T-helper 17 cell (primary cell): ENCODE measurements around the gene OTULINL. TPM values are rescaled to one million over a fixed set of nuclear protein-coding genes. Genes with fewer than 3 reads are reported as not detected.

Experiments used
- ATAC-seq: fragments of 150-1000 bp; cut with Tn5 transposase; 2 replicates; pipeline ENCODE4 v1.10.0; 2021; ENCODE audit warnings: mild to moderate bottlenecking, moderate library complexity
- DNase-seq, 3 donors: peaks; one replicate each; pipeline versions ENCODE4 v3.0.0 to v3.0.0-alpha.2; 2020 to 2021
- H3K9me3 ChIP-seq: one replicate; pipeline ENCODE4 v1.7.0; 2013; ENCODE audit warnings: low read length, mild to moderate bottlenecking; ENCODE audit not compliant: control insufficient read depth, poor library complexity, severe bottlenecking
- H3K27ac Mint-ChIP-seq: one replicate; pipeline ENCODE4 v1.8.0; 2022; ENCODE audit warnings: mild to moderate bottlenecking, moderate library complexity, mixed read lengths
- H3K27me3 Mint-ChIP-seq: one replicate; pipeline ENCODE4 v1.8.0; 2022; ENCODE audit warnings: mixed read lengths
- H3K36me3 Mint-ChIP-seq: one replicate; pipeline ENCODE4 v1.8.0; 2022; ENCODE audit warnings: low read depth, mixed read lengths
- H3K4me1 Mint-ChIP-seq: one replicate; pipeline ENCODE4 v1.8.0; 2022; ENCODE audit warnings: mild to moderate bottlenecking, mixed read lengths
- H3K4me3 Mint-ChIP-seq: one replicate; pipeline ENCODE4 v1.8.0; 2022; ENCODE audit warnings: mild to moderate bottlenecking, moderate library complexity, mixed read lengths
- total RNA-seq, 4 donors: library from RNA in 2 of 4; stranded (reverse) in 2 of 4; gene quantifications; one replicate each; pipeline ENCODE4 v1.2.3 and lab custom pipeline; 2022 to 2026

OTULINL gene
- total RNA-seq, 2 donors from 2014 or later: 31.4 to 42.8 TPM

DNA sequence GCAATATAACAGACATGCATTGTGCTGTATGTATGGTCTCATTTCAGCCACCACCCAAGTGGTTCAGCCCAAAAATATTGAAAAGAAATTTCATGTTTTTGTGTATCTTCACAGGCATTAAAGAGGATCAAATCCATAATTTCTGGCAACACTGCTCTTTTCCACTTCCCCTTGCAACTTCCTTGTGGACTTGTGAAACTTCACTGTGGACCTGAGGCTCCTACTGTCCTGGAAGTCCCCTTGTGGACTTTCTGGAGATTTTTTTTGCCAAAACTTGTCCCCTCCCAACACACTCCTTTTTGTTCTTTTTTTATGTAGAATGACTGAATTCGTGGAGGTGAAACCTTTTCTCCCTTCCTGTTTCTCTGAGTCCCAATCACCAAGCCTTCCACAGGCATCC, 14.3 kb downstream of the OTULINL start:
- H3K27ac Mint-ChIP-seq: peak overlapping the region; percentile 99

DNA sequence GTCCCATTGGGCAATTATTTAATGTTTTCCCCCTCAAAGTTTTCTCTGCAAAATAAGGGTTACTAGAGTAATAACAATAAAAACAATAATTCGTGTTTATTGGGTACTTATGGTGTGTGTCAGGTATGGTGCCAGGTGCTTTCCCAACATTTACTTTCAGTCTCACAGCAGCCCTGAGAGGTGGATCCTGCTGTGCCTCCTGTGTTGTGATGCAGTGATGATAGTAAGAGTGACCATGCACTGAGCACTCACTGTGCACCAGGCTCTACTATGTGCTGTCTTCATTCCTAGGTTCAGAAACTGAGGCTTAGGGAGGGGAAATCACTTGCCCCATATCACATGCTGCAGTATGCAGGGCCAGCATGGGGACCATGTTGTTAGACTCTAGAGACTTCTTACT, 15.5 kb downstream of the OTULINL start:
- no peak for ATAC-seq
- no peaks in the 10 kb centered on the region for H3K27me3 Mint-ChIP-seq
- no peak for DNase-seq
- H3K36me3 Mint-ChIP-seq: no peaks in the 10 kb centered on the region
- no peak overlapping the region for H3K4me3 Mint-ChIP-seq
- H3K27ac Mint-ChIP-seq: peak overlapping the region; percentile 99
- H3K9me3 ChIP-seq: no peaks in the 10 kb centered on the region
- peaks cover 60% of the 10 kb centered on the region for H3K4me1 Mint-ChIP-seq

More for the DNA sequence above, 14.3 kb downstream of the OTULINL start:
- H3K27me3 Mint-ChIP-seq: no peaks in the 10 kb centered on the region
- H3K9me3 ChIP-seq: no peaks in the 10 kb centered on the region
- peaks cover 64% of the 10 kb centered on the region for H3K4me1 Mint-ChIP-seq
- no peaks in the 10 kb centered on the region for H3K36me3 Mint-ChIP-seq
- ATAC-seq (peak; percentile 10), DNase-seq (no peak)
- peak overlapping the region; percentile 93 for H3K4me3 Mint-ChIP-seq

- no peaks in the 10 kb centered on the region for H3K9me3 ChIP-seq
- H3K36me3 Mint-ChIP-seq: peaks cover 4% of the 10 kb centered on the region
- no peak for DNase-seq
- ATAC-seq: no peak
- H3K27ac Mint-ChIP-seq: peak overlapping the region; percentile 99
- H3K4me1 Mint-ChIP-seq: peaks cover 50% of the 10 kb centered on the region
- no peaks in the 10 kb centered on the region for H3K27me3 Mint-ChIP-seq
- H3K4me3 Mint-ChIP-seq: no peak overlapping the region
Measured at GRCh38 chr5:14598225-14598624, 16.6 kb downstream of the OTULINL start.

DNA sequence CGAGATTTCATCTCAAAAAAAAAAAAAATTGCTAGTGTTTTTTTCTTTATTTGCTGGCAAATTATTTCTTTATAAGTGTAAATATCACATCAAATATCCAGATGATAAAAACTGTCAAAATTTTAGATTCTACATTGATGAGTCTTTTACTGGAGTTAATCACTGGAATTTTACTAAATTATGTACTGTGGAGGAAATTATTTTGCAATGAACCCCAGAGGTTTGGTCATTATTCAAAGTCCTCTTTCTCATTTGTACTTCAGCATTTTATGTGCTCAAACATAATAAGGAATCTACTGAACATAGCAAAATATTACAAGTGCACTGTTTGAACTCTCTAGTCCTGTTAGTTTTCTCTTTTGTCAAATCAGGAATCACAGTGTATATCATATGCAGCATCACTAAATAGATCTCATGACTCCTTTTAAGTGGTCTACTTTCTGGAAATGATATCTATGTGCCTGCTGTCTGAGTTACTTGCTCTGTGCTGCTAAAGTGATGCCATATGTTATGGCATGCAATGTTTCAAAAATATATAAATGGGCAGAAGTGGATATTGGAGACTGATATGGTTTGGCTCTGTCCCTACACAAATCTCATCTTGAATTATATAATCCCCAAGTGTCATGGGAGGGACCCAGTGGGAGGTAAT, 18.0 kb downstream of the OTULINL start:
- DNase-seq: no peak
- Mint-ChIP-seq H3K4me1 (peaks cover 38% of the 10 kb centered on the region), H3K4me3 (peak overlapping the region; percentile 8), H3K36me3 (peaks cover 6% of the 10 kb centered on the region), H3K27ac (no peak overlapping the region), H3K27me3 (no peaks in the 10 kb centered on the region)
- no peak for ATAC-seq
- no peaks in the 10 kb centered on the region for H3K9me3 ChIP-seq

- Mint-ChIP-seq H3K4me1 (peaks cover 27% of the 10 kb centered on the region), H3K36me3 (peaks cover 6% of the 10 kb centered on the region), H3K27me3 (no peaks in the 10 kb centered on the region), H3K4me3 (no peak overlapping the region), H3K27ac (peak overlapping the region; percentile 73)
- DNase-seq (no peak), ATAC-seq (no peak)
- no peaks in the 10 kb centered on the region for H3K9me3 ChIP-seq
Measured at GRCh38 chr5:14600846-14601245, 19.3 kb downstream of the OTULINL start.

- DNase-seq: no peak
- H3K4me3 Mint-ChIP-seq: no peak overlapping the region
- peaks cover 7% of the 10 kb centered on the region for H3K36me3 Mint-ChIP-seq
- no peak overlapping the region for H3K27ac Mint-ChIP-seq
- H3K4me1 Mint-ChIP-seq: peaks cover 10% of the 10 kb centered on the region
- H3K9me3 ChIP-seq: no peaks in the 10 kb centered on the region
- H3K27me3 Mint-ChIP-seq: no peaks in the 10 kb centered on the region
- ATAC-seq: no peak
Measured at GRCh38 chr5:14603141-14603540, 21.5 kb downstream of the OTULINL start.

DNA sequence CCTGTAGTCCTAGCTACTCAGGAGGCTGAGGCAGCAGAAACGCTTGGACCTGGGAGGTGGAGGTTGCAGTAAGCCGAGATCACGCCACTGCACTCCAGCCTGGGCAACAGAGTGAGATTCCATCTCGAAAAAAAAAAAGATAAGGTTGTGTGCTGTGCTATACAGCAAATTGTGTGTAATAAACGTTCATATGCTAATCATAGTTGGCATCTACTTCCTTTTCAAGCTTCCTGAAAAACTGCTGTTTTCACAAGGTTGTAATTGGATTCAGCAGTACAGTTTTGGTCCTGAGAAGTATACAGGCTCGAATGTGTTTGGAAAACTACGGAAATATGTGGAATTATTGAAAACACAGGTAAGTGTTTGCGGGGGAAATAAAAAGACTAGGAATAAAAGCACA, 25.5 kb downstream of the OTULINL start:
- H3K27me3 Mint-ChIP-seq: no peaks in the 10 kb centered on the region
- peaks cover 5% of the 10 kb centered on the region for H3K4me1 Mint-ChIP-seq
- H3K27ac Mint-ChIP-seq: peak overlapping the region; percentile 47
- ATAC-seq: no peak
- H3K36me3 Mint-ChIP-seq: peaks cover 16% of the 10 kb centered on the region
- no peak overlapping the region for H3K4me3 Mint-ChIP-seq
- H3K9me3 ChIP-seq: no peaks in the 10 kb centered on the region
- no peak for DNase-seq

- Mint-ChIP-seq H3K4me1 (peaks cover 5% of the 10 kb centered on the region), H3K27me3 (no peaks in the 10 kb centered on the region), H3K36me3 (peaks cover 15% of the 10 kb centered on the region), H3K4me3 (no peak overlapping the region), H3K27ac (peak overlapping the region; percentile 47)
- no peak for ATAC-seq
- DNase-seq: no peak
- H3K9me3 ChIP-seq: no peaks in the 10 kb centered on the region
Measured at GRCh38 chr5:14608169-14608568, 26.6 kb downstream of the OTULINL start.

DNA sequence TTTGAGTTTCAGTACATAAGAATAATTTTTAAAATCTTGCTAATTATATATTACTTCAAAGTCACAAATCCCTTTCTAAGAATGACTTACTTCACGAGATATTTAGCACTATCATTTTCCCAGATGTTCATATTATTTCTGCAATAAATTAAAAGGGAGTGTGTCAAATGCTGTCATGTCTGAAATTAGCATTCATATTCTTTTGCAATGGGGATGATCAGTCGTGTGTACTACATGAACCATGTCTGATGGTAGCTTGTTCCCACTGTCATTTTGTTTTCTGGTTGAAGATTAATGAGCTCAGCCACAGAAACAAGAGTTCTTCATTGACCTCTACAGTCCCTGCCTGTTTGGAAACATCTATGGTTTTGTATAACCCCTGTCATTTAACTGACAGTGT, 30.1 kb downstream of the OTULINL start:
- Mint-ChIP-seq H3K27me3 (no peaks in the 10 kb centered on the region), H3K4me1 (peaks cover 3% of the 10 kb centered on the region), H3K36me3 (peaks cover 16% of the 10 kb centered on the region), H3K4me3 (no peak overlapping the region), H3K27ac (no peak overlapping the region)
- ATAC-seq (no peak), DNase-seq (no peak)
- H3K9me3 ChIP-seq: no peaks in the 10 kb centered on the region

GRCh38 chr5:14614490-14614889, 32.9 kb downstream of the OTULINL start:
- no peaks in the 10 kb centered on the region for H3K27me3 Mint-ChIP-seq
- H3K4me3 Mint-ChIP-seq: no peak overlapping the region
- no peak overlapping the region for H3K27ac Mint-ChIP-seq
- H3K4me1 Mint-ChIP-seq: peaks cover 3% of the 10 kb centered on the region
- DNase-seq (no peak), ATAC-seq (no peak)
- no peaks in the 10 kb centered on the region for H3K9me3 ChIP-seq
- H3K36me3 Mint-ChIP-seq: peaks cover 13% of the 10 kb centered on the region

DNA sequence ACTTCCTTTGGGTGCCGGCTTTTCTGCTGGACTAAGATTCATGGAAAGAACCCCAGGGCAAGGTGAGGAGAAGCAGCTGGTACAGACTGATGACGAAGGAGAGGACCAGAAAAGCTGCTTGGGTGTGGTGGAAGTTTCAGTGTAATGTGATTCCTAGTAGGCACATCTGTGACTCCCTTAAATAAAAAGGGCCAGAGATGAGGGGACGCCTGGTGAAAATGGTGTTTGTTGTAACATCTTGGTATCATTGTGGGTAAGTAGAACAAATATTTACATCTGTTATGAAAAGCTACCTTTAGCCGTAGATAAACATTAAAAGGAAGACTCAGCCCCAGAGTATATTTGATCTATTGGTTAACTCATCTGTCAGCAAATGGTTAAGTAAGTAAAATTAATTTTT, 33.8 kb downstream of the OTULINL start:
- Mint-ChIP-seq H3K4me3 (no peak overlapping the region), H3K27ac (no peak overlapping the region), H3K36me3 (peaks cover 11% of the 10 kb centered on the region), H3K27me3 (no peaks in the 10 kb centered on the region), H3K4me1 (peaks cover 3% of the 10 kb centered on the region)
- H3K9me3 ChIP-seq: no peaks in the 10 kb centered on the region
- ATAC-seq (no peak), DNase-seq (no peak)

- ATAC-seq (no peak), DNase-seq (no peak)
- no peak overlapping the region for H3K4me3 Mint-ChIP-seq
- H3K36me3 Mint-ChIP-seq: peaks cover 3% of the 10 kb centered on the region
- no peak overlapping the region for H3K27ac Mint-ChIP-seq
- no peaks in the 10 kb centered on the region for H3K9me3 ChIP-seq
- H3K27me3 Mint-ChIP-seq: no peaks in the 10 kb centered on the region
- H3K4me1 Mint-ChIP-seq: no peaks in the 10 kb centered on the region
Measured at GRCh38 chr5:14617441-14617840, 35.8 kb downstream of the OTULINL start.

GRCh38 chr5:14627270-14627669, 45.7 kb downstream of the OTULINL start:
- DNase-seq: no peak
- Mint-ChIP-seq H3K4me1 (no peaks in the 10 kb centered on the region), H3K27me3 (no peaks in the 10 kb centered on the region), H3K4me3 (no peak overlapping the region), H3K36me3 (no peaks in the 10 kb centered on the region), H3K27ac (no peak overlapping the region)
- no peaks in the 10 kb centered on the region for H3K9me3 ChIP-seq
- no peak for ATAC-seq

DNA sequence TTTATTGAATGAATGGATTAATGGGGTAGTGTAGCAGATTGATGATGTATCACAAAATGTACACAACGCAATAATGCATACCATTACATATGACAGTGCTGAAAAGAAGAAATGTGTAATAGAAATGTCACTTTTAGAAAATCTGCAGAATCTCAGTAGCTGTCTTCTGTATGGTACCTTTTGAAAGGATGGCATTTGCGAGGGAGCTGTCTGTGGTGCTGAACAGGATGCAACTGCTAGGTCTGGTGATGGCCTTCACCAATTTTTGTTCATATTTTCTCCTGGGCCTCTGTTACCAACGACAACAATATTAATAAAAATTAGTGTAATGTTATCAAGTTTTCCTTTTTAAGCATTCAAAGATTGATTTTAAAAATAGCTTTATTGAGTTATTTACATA, 46.8 kb downstream of the OTULINL start:
- peaks cover 10% of the 10 kb centered on the region for H3K27me3 Mint-ChIP-seq
- ATAC-seq (peak; percentile 64), DNase-seq (peak in 2 of 3 donors; percentile 21 to 39)
- H3K27ac Mint-ChIP-seq: no peak overlapping the region
- no peaks in the 10 kb centered on the region for H3K36me3 Mint-ChIP-seq
- H3K4me3 Mint-ChIP-seq: no peak overlapping the region
- no peaks in the 10 kb centered on the region for H3K9me3 ChIP-seq
- no peaks in the 10 kb centered on the region for H3K4me1 Mint-ChIP-seq
